HepG2 (cell line): ENCODE data around the gene CDK6.

Experiments used
- ELF4 ChIP-seq: sonication (generic); formaldehyde crosslinking; IDR thresholded peaks from 2 replicates; pipeline ENCODE4 v1.5.0; 2020; ENCODE audit warnings: missing genetic modification reagents, mild to moderate bottlenecking, moderate library complexity, borderline replicate concordance
- SP4 ChIP-seq: sonication (generic); formaldehyde crosslinking; IDR thresholded peaks from 2 replicates; pipeline ENCODE4 v1.8.1; 2023; ENCODE audit warnings: mild to moderate bottlenecking, missing genetic modification reagents
- ZNF773 ChIP-seq: sonication (generic); formaldehyde crosslinking; IDR thresholded peaks from 2 replicates; pipeline ENCODE4 v1.4.0; 2020; ENCODE audit warnings: missing genetic modification reagents, borderline replicate concordance
- TF ChIP-seq, protein P1 (sequence below): sonication (generic); formaldehyde crosslinking; IDR thresholded peaks from 2 replicates; pipeline ENCODE4 v1.4.0; 2020; ENCODE audit warnings: missing genetic modification reagents, borderline replicate concordance

DNA sequence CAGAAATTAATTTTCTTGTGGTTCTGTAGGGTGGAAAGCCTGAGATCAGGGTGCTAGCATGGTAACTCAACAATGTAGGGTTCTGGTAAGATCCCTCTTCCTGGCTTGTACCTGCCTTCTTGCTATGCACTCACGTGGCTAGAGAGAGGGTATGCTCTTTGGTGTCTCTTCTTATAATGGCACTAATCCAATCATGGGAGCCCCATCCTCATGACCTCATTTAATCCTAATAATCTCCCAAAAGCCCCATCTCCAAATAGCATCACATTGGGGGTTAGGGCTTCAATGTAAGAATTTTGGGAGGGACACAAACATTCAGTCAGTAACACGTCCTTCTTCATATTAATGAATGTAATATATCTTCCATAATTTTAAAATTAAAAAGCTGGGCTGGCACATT is 206.6 kb downstream of the CDK6 start:
- TF ChIP-seq ZNF773 (no peak), ELF4 (CRISPR knock-in tag) (no peak), SP4 (no peak)
- TF ChIP-seq, protein P1, sequence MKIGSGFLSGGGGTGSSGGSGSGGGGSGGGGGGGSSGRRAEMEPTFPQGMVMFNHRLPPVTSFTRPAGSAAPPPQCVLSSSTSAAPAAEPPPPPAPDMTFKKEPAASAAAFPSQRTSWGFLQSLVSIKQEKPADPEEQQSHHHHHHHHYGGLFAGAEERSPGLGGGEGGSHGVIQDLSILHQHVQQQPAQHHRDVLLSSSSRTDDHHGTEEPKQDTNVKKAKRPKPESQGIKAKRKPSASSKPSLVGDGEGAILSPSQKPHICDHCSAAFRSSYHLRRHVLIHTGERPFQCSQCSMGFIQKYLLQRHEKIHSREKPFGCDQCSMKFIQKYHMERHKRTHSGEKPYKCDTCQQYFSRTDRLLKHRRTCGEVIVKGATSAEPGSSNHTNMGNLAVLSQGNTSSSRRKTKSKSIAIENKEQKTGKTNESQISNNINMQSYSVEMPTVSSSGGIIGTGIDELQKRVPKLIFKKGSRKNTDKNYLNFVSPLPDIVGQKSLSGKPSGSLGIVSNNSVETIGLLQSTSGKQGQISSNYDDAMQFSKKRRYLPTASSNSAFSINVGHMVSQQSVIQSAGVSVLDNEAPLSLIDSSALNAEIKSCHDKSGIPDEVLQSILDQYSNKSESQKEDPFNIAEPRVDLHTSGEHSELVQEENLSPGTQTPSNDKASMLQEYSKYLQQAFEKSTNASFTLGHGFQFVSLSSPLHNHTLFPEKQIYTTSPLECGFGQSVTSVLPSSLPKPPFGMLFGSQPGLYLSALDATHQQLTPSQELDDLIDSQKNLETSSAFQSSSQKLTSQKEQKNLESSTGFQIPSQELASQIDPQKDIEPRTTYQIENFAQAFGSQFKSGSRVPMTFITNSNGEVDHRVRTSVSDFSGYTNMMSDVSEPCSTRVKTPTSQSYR (CRISPR knock-in tag): no peak
